HG03175 (cell line): ENCODE measurements around the gene APOBEC3A.
A peak's percentile ranks its signal among the peaks of the same experiment; 100 is the strongest.
"Not testable (repeated sequence)": the region's sequence is repeated elsewhere in the genome, so short reads cannot be mapped to it uniquely, and the experiment has no call there.

Source experiments
- ATAC-seq: cut with Tn5 transposase; IDR thresholded peaks from one replicate; pipeline ENCODE4 v1.9.1; 2021; ENCODE audit warnings: mild to moderate bottlenecking, moderate library complexity; ENCODE audit not compliant: unreplicated experiment

Gene APOBEC3A

DNA sequence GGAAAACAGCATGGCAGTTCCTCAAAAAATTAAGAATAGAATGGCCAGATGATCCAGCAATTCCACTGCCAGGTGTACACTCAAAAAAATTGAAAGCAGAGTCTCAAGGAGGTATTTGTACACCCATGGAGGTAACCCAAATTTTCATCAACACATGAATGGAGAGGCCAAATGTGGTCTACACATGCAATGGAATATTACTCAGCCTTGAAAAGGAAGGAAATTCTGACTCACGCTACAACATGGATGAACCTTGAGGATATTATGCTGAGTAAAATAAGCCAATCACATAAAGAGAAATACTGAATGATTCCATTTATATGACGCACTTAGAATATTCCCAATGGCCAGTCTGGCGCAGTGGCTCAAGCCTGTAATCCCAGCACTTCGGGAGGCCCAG, 19.9 kb downstream of the APOBEC3A start:
- not testable (repeated sequence) for ATAC-seq

DNA sequence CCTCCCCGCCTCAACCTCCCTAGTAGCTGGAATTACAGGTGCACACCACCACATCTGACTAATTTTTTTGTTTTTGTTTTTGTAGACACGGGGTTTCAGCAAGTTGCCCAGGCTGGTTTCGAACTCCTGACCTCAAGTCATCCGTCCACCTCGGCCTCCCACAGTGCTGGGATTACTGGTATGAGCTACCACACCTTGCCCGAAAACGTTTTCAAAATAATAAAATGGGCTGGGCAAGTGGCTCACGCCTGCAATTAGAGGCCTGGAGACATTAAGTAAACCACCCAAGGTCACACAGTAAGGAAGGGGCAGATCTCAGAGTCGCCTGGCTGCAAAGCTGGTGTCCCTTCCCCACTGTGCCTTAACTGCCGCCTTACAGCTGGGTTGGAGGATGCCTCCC, 23.2 kb downstream of the APOBEC3A start:
- ATAC-seq = not testable (repeated sequence)

DNA sequence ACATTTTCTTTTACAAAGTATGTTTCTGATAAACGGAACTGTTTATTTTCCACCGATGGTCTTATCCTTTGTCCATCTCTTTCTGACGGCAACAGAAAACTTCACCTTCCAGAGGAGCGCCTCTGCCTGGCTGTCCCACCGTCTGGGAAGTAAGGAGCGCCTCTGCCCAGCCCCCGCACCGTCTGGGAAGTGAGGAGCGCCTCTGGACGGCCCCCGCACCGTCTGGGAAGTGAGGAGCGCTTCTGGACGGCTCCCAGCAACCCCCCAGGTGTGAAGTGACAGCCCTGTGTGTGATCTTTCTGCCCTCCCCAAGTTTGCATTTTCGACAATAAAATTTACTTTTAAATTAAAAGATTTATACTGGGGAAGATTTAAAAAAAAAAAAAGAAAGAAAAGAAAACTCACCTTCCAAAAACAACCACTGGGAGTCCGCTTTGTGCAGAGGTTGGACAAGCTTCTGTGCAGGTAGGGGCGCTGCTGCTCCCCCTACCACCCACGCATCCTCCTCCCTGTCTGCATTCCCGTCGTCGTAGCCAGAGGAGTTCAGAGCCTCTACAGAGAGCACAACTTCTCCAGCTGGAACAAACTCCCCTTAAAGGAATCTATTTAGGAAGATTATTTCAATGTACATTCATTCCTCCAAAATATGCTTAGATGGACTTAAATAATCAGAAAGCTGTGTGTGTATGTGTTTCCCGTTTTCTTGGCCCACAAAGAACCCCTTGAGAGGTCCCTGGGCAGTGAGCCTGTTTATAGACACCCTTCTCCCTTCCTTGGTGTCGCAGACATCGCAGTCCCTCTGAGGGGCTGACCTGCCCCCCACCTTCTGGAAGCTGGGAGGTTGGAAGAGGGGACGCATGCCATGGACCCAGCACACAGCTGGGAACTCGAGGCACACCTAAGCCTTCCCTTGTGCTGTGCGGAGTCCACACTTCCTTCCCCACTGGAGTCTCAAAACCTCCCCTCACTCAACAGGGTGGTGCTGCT, 23.9 kb downstream of the APOBEC3A start:
- peak; percentile 3 for ATAC-seq

DNA sequence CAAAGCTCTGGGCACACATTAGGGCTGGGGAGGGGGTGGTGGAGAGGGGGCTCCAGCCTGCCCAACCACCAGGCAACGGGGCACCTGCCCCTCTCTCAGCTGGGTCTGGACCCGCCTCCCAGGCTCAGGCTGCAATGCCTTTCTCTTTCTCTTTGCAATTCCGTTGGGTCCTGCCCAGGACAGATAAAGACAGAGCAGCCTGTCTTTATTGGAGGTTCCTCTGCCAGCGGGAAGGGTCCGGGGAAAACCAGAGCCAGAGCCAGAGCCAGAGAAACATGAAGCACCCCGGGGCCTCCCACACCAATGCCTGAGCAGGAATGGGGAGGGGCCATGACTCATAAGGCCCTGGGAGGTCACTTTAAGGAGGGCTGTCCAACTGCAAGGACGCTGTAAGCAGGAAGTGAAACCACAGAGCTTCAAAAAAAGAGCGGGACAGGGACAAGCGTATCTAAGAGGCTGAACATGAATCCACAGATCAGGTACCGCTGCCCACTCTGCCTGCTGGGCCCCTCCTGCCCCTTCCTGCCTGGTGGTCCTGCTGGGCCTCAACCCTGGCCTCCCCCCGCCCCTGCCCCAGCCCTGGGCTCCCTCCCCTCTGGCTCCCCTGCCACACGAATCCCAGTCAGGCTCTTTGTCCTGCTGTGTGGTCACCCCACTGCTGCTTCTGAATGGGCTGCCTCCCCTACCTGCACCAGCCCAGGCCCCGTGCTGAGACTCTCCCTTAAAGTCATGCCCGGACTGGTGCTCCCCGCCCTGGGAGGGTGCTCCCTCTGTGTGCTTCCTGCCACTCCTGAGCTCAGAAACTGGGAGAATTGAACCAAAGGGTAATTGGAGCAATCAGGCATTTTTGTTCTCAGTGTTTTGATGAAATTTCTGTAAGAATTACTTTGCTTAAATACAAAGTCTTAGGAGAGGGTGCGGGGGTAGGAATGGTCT, 24.9 kb downstream of the APOBEC3A start, which contains the start of gene APOBEC3B:
TSS of gene APOBEC3B (plus strand) at position 356 of the 936 bp plus-strand sequence. CDS start at position 463, 107 bp downstream.
- peak; percentile 60 for ATAC-seq

DNA sequence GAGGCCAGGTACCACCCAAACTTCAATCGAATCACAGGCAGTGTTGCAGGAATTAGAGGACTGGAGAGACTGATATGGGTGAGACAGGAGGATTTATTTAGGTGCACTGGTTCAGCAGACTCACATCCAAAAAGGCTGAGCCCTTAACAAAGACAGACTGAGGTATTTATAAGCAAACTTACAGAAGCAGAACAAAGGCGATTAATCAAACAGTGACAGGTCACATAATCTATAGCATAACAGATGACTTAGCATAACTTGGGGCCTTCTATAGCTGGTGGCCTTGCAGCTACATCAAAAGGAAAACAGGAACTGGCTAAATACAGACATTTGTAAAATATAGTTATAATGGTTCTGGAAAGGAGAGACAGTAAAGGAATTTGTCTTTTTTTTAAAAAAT, 26.8 kb downstream of the APOBEC3A start:
- no peak for ATAC-seq

DNA sequence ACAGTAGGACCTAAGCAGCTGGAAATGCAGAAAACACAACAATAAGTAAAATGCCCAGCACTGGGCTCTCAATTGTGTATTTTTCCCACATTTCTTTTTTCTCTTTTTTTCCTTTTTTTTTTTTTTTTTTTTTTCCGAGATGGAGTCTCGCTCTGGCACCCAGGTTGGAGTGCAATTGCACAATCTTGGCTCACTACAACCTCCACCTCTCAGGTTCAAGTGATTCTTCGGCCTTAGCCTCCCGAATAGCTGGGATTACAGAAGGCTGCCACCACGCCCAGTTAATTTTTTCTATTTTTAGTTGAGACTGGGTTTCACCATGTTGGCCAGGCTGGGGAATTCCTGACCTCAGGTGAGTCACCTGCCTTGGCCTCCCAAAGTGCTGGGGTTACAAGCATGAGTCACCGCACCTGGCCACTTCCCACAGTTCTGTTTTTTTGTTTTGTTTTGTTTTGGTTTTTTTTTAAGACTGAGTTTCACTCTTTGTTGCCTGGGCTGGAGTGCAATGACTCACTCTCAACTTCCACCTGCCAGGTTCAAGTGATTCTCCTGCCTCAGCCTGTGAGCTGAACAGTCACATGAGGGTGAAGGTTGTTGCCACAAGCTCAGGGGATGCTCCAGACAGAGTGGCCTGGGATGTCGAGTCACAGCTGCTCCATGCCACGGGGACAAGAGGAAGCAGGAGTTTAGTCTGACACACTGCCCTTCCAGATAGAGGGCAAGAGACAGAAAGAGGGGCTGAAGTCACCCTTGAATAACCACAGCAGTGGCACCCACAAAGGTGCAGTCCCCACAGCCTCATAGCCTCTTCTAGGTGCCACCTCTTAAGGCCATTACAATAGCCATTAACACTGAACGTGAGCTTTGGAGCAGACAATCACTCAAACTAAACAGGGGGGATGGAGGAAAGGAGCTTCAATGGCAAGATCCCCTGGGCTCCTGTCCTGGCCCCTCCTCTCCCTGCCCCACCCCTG, 27.7 kb downstream of the APOBEC3A start:
- ATAC-seq = peak; percentile 71

DNA sequence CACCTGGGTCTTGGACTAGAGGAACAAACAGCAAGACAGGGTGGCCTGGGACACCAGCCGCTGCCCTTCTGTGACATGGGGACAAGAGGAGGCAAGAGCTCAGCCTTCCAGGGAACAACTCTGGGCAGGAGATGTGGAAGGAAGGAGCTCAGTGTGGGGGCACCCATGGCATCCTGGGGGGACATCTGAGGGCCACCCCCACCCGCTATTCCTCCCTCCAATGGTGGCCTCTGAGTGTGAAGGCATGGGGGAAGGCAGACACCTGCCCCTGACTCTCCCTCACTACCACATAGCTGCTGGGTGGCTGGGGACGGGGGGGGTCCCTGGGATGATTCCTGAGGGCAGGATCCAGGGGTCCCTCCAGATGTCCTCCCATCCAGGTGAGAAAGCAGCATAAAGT, 29.2 kb downstream of the APOBEC3A start:
- no peak for ATAC-seq

DNA sequence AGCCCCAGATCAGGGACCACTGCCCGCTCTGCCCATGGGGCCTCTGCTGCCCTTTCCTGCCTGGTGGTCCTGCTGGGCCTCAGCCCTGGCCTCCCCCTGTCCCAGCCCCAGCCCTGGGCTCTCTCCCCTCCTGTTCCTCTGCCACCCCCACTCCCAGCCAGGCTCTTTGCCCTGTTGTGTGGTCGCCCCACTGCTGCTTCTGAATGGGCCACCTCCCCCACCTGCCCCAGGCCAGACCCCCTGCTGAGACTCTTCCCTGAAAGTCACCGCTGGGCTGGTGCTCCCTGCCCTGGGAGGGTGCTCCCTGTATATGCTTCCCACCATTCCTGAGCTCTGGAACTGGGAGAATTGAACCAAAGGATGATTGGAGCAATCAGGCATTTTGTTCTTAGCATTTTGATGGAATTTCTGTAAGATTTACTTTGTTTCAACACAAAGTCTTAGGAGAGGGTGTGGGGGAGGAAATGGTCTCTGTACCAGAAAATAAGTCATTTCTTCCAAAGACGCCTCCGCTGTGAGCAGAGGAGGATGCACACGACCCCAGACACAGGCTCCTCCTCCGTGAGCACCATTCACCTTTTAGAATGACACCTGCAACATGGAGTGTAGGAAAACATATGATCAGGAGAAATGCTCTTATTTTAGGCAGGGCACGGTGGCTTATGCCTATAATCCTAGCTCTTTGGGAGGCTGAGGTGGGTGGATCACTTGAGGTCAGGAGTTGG, 29.9 kb downstream of the APOBEC3A start:
- ATAC-seq = no peak

DNA sequence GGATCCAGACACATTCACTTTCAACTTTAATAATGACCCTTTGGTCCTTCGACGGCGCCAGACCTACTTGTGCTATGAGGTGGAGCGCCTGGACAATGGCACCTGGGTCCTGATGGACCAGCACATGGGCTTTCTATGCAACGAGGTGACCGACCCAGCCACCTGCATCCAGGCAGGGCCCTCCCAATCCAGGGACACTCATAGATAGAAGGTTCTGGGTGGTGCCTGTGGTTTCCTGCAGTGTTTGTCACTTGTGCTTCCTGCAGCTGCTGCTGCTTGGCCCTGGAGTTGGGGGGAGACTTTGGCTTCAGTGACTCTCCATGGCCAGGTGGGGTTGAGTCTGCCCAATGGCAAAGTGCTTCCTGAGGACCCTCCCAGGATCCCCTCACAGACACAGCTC, 32.1 kb downstream of the APOBEC3A start:
- no peak for ATAC-seq

DNA sequence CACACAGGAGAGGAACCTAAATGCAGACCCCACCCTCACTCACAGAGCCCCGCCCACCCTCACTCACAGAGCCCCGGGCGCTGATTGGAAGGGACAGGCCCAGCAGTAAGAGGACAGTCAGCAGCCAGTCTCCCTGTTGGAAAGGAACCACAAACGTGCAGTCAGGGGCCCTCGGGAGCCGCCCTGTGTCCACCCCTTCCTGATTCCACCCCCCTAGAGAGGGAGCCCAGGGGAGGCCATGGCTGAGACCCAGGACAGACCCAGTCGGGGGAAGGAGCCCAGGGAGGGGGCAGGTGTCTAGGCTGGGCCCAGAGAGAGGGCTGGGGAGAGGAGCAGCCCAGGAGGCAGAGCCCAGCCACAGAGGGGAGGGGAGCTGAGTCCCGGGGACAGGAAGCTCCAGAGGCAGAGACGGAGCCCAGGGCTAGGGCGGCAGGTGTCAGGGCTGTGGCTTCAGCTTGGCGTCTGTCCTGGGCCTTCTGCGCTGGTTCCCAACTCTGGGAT, 35.5 kb downstream of the APOBEC3A start:
- ATAC-seq = not testable (repeated sequence)

DNA sequence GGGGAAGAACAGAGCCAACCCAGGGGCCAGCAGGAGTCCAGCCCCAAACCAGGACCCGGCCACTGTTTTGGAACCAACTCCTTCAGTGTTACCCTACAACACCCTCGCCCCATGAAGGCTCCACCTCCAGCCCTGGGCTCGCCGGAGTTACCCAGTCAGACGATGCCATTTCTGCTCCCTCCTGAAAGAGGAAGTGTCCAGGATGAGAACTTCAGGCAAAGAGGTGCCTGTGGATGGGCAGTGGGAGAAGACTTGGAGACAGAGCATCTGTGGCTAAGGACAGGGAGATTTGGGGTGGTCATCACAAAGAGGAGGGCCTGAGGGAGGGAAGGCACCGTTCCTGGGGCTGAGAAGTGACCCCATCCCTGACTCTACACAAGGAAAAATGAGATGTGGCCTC, 38.7 kb downstream of the APOBEC3A start:
- no peak for ATAC-seq

DNA sequence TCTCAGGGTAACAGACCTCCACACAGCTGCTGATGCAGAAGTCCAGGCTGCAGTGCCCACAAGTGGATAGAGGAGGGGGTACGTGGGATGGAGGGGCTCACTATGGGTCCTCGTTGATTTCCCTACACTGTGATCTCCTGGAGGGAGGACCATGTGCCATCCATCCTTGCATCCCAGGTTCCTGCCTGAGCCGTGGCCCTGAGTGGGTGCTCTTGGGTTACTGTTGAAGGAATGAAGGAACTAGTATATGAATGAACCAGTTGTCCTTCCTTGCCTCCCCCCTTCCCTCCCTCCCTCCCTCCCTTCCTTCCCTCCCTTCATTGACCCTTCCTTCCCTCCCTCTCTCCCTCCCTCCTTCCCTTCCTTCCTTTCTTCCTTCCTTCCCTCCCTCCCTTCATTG, 40.1 kb downstream of the APOBEC3A start:
- no peak for ATAC-seq

DNA sequence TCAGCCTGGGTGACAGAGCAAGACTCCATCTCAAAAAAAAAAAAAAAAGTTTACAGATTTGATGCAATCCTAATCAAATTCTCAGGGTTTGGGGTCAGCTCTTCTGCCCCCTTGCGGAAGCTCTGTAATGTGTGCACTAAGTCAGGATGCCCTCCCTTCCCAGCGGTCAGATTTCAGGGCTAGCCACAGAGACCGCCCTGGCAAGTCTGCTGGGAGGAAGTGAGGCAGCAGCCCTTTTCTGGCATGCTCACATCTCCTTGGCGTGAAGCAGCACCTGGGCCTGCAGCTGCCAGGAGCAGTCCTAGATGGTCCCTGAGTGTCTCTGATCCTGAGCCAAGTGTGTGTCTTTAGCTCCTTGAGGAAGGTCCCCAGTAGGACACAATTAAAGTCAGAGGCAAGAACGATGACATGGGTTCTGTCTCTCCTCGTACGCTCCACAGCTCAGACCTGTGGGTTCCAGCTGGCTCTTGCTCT, 45.8 kb downstream of the APOBEC3A start:
- ATAC-seq = peak; percentile 72

DNA sequence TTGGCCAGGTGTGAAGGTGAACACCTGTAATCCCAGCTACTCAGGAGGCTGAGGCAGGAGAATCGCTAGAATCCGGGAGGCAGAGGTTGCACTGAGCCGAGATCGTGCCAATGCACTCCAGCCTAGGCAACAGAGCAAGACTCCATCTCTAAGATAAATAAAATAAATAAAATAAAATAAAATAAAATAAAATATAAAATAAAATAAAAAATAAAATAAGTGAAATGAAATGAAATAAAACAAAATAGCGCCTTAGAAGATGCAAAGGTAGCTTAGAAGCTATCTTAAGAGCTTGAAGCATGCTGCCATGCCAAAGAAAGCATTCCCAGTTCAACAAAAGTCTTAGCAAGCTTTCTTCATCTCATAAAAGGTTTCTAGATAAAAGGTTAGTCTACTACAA, 49.8 kb downstream of the APOBEC3A start:
- ATAC-seq = no peak

DNA sequence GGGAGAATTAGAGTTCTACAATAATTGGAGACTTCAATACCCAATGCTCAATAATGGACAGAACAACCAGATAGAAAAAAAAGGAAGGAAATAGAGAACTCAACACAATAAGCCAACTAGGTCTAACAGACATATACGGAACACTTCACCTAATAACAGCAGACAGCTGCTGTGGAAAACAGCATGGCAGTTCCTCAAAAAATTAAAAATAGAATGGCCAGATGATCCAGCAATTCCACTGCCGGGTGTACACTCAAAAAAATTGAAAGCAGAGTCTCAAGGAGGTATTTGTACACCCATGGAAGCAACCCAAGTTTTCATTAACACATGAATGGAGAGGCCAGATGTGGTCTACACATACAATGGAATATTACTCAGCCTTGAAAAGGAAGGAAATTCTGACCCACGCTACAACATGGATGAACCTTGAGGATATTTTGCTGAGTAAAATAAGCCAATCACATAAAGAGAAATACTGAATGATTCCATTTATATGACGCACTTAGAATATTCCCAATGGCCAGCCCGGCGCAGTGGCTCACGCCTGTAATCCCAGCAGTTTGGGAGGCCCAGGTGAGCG, 51.0 kb downstream of the APOBEC3A start:
- ATAC-seq = not testable (repeated sequence)

DNA sequence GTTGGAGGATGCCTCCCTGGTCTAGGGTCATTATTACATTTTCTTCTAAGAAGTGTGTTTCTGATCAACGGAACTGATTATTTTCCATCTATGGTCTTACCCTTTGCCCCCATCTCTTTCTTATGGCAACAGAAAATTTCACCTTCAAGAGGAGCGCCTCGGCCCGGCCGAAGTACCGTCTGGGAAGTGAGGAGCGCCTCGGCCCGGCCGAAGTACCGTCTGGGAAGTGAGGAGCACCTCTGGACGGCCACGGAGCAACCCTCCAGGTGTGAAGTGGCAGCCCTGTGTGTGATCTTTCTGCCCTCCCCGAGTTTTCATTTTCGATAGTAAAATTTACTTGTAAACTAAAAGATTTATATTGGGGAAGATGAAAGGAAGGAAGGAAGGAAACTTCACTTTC, 53.5 kb downstream of the APOBEC3A start:
- ATAC-seq = no peak
